Panc1 (cell line): ENCODE measurements around the gene DPYSL3.

Experiments used
- POLR2AphosphoS5 ChIP-seq: IDR thresholded peaks from 2 replicates; pipeline ENCODE4 v1.6.1; 2012; ENCODE audit warnings: mild to moderate bottlenecking, low read depth, low read length, moderate library complexity
- TCF7L2 ChIP-seq: IDR thresholded peaks from 2 replicates; pipeline ENCODE4 v1.6.1; 2011; ENCODE audit warnings: mild to moderate bottlenecking, low read depth, low read length, inconsistent platforms
- TF ChIP-seq, protein P1 (sequence below): fragments of 450-650 bp; IDR thresholded peaks from 2 replicates; pipeline ENCODE4 v1.5.1; 2017; ENCODE audit warnings: mild to moderate bottlenecking
- TF ChIP-seq, protein P2 (sequence below), 2 experiments: IDR thresholded peaks; 2 replicates each; pipeline ENCODE4 v1.6.1; 2011 to 2012; ENCODE audit warnings: low read depth in 2 of 2, control low read depth in 1 of 2, low read length in 1 of 2, mild to moderate bottlenecking in 1 of 2, moderate library complexity in 1 of 2; ENCODE audit not compliant: insufficient read depth in 1 of 2

DNA sequence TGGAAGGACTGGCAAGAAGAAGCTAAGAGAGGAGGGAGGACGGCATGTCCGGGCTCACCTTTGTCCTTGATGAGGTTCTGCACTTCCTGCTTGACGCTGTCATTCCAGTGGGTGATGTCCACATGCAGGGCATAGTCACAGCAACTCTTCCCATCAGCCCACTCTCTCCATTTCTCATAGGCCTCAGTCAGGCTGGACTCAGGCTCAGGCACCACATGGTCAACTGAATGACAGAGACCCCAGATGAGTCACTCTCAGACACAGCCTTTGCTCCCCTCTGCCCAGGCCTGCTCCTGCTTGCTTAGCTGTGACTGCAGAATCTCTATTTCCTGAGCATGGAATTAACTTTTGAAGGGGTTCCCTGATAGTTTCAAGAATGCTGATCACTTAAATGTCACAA lies 94.2 kb downstream of the DPYSL3 start:
- TF ChIP-seq, protein P1, sequence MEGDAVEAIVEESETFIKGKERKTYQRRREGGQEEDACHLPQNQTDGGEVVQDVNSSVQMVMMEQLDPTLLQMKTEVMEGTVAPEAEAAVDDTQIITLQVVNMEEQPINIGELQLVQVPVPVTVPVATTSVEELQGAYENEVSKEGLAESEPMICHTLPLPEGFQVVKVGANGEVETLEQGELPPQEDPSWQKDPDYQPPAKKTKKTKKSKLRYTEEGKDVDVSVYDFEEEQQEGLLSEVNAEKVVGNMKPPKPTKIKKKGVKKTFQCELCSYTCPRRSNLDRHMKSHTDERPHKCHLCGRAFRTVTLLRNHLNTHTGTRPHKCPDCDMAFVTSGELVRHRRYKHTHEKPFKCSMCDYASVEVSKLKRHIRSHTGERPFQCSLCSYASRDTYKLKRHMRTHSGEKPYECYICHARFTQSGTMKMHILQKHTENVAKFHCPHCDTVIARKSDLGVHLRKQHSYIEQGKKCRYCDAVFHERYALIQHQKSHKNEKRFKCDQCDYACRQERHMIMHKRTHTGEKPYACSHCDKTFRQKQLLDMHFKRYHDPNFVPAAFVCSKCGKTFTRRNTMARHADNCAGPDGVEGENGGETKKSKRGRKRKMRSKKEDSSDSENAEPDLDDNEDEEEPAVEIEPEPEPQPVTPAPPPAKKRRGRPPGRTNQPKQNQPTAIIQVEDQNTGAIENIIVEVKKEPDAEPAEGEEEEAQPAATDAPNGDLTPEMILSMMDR: no peak
- TF ChIP-seq, protein P2, sequence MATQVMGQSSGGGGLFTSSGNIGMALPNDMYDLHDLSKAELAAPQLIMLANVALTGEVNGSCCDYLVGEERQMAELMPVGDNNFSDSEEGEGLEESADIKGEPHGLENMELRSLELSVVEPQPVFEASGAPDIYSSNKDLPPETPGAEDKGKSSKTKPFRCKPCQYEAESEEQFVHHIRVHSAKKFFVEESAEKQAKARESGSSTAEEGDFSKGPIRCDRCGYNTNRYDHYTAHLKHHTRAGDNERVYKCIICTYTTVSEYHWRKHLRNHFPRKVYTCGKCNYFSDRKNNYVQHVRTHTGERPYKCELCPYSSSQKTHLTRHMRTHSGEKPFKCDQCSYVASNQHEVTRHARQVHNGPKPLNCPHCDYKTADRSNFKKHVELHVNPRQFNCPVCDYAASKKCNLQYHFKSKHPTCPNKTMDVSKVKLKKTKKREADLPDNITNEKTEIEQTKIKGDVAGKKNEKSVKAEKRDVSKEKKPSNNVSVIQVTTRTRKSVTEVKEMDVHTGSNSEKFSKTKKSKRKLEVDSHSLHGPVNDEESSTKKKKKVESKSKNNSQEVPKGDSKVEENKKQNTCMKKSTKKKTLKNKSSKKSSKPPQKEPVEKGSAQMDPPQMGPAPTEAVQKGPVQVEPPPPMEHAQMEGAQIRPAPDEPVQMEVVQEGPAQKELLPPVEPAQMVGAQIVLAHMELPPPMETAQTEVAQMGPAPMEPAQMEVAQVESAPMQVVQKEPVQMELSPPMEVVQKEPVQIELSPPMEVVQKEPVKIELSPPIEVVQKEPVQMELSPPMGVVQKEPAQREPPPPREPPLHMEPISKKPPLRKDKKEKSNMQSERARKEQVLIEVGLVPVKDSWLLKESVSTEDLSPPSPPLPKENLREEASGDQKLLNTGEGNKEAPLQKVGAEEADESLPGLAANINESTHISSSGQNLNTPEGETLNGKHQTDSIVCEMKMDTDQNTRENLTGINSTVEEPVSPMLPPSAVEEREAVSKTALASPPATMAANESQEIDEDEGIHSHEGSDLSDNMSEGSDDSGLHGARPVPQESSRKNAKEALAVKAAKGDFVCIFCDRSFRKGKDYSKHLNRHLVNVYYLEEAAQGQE (IDR thresholded peaks at IDR 0.05; ENCODE audit: insufficient read depth in 1 of 2, low read depth in 2 of 2, low read length in 1 of 2): no peak
- TF ChIP-seq POLR2AphosphoS5 (no peak), TCF7L2 (no peak)
